NCI-H345 treated with DMSO at 0.1 percent for 48 hours (cell line): ENCODE results near the gene MEFV.
"Not testable (repeated sequence)": the region's sequence is repeated elsewhere in the genome, so short reads cannot be mapped to it uniquely, and the experiment has no call there.

Source experiments
- DNase-seq: peaks from one replicate; lab custom pipeline; 2025; ENCODE audit not compliant: unreplicated experiment; lab: John Stamatoyannopoulos, UW

Gene MEFV

GRCh38 chr16:3220839-3221238, 35.6 kb downstream of the MEFV start:
- DNase-seq: no peak

- DNase-seq: no peak
Measured at GRCh38 chr16:3216263-3216640, 40.2 kb downstream of the MEFV start.

- no peak for DNase-seq
Measured at GRCh38 chr16:3215601-3216262, 40.7 kb downstream of the MEFV start.

- no peak for DNase-seq
Measured at GRCh38 chr16:3214904-3215600, 41.4 kb downstream of the MEFV start.

GRCh38 chr16:3212567-3212966, 43.9 kb downstream of the MEFV start:
- DNase-seq: no peak

- no peak for DNase-seq
Measured at GRCh38 chr16:3212006-3212405, 44.4 kb downstream of the MEFV start.

GRCh38 chr16:3207086-3207953, 49.1 kb downstream of the MEFV start:
- DNase-seq: no peak

GRCh38 chr16:3205939-3206338, 50.5 kb downstream of the MEFV start:
- DNase-seq: not testable (repeated sequence)

- no peak for DNase-seq
Measured at GRCh38 chr16:3202903-3203539, 53.4 kb downstream of the MEFV start.

- no peak for DNase-seq
Measured at GRCh38 chr16:3198334-3199072, 57.9 kb downstream of the MEFV start.

- DNase-seq: not testable (repeated sequence)
Measured at GRCh38 chr16:3197694-3198333, 58.6 kb downstream of the MEFV start.

- no peak for DNase-seq
Measured at GRCh38 chr16:3195975-3196374, 60.5 kb downstream of the MEFV start.

- DNase-seq: no peak
Measured at GRCh38 chr16:3194792-3195191, 61.6 kb downstream of the MEFV start.

- DNase-seq: no peak
Measured at GRCh38 chr16:3193221-3194212, 62.9 kb downstream of the MEFV start.

- DNase-seq: no peak
Measured at GRCh38 chr16:3192476-3193019, 63.9 kb downstream of the MEFV start.
